Measurements from ENCODE around the gene ST3GAL3.

ST3GAL3 gene

DNA sequence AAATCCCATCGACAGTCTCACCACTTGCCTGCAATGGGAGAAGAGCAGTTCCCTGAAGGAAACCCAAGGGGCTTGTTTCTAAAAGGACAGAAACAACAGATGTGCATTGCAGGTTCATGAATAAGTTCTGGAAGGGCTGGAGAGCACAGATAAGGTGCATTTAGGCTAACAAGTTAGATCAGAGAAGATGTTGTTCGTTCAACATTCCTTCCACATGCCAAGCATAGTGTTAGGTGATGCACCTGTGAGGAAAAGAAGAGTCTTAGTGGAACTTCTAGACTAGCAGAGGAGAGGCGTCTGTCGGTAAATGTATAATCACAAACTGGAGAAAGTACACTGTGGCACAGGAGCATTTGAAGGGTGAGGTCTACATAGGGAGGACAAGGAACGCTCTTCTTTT is 98.0 kb downstream of the ST3GAL3 start:
- Mint-ChIP-seq H3K27me3 (no peaks in the 10 kb centered on the region), H3K4me3 (no peak overlapping the region), H3K4me1 (peaks cover 1% of the 10 kb centered on the region), H3K27ac (no peak overlapping the region), H3K9me3 (peaks cover 9 to 21% of the 10 kb centered on the region in 2 donors)
- ATAC-seq (no peak), DNase-seq (no peak)

DNA sequence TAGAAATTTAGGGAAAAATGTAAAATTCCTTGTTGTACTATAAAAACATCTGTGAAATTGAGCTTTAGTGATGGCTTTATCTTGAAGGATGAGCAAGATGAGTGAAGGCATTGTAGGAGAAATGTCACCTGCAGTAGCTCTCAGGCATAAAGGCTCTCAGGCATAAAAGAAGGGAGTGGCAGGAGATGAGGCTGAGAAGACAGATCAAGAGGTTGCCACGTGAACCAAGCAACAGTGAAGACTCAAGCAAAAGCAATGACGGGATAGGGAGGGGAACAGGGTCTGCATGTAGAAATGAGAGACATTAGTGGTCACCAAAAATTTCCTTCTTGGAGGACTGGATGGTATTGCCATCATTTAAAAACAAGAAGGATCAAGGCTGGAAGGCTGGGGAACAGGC is 98.8 kb downstream of the ST3GAL3 start:
- H3K27me3 Mint-ChIP-seq: no peaks in the 10 kb centered on the region
- H3K4me3 Mint-ChIP-seq: no peak overlapping the region
- H3K9me3 Mint-ChIP-seq: peaks cover 9 to 21% of the 10 kb centered on the region in 2 donors
- DNase-seq: no peak
- no peak for ATAC-seq
- no peak overlapping the region for H3K27ac Mint-ChIP-seq
- H3K4me1 Mint-ChIP-seq: no peaks in the 10 kb centered on the region

DNA sequence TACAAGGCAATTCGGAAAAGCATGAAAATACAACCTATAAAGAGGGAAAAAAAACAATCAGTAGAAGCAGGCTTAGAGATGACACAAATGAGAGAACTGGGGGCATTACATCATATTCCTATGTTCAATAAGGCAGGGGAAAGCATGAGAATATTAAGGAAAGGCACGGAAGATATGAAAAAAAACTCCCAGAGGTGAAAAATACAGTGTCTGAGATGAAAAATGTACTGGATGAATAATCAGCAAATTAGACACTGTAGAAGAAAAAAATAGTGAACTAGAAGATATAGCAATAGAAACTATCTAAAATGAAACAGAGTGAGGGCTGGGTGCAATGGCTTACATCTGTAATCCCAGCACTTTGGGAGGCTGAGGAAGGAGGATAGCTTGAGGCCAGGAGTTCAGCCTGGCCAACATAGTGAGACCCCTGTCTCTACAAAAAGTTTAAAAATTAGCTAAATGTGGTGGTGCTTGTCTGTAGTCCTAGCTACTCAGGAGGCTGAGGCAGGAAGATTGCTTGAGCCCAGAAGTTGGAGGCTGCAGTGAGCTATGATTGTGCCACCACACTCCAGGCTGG is 101.8 kb downstream of the ST3GAL3 start:
- Mint-ChIP-seq H3K4me3 (no peak overlapping the region), H3K9me3 (peaks cover 9 to 21% of the 10 kb centered on the region in 2 donors), H3K4me1 (no peaks in the 10 kb centered on the region), H3K27ac (no peak overlapping the region), H3K27me3 (no peaks in the 10 kb centered on the region)
- DNase-seq: no peak
- ATAC-seq: no peak

DNA sequence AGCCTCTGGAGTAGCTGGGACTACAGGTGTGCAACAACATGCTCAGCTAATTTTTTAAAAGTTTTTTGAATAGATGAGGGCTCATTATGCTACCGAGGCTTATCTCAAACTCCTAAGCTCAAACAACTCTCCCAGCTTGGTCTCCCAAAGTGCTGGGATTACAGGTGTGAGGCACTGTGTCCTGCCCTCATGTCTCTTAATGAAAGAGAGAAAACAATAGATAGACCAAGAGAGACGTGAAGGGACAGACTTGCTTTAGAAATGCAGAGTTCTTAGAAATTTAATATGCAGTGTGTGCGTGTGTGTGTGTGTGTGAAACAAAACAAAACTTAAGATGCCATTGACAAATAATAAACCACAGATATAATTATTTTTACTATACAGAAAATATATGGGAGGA is 105.2 kb downstream of the ST3GAL3 start:
- DNase-seq (no peak), ATAC-seq (no peak)
- Mint-ChIP-seq H3K4me1 (no peaks in the 10 kb centered on the region), H3K9me3 (peaks cover 14 to 29% of the 10 kb centered on the region in 2 donors), H3K27ac (no peak overlapping the region), H3K27me3 (no peaks in the 10 kb centered on the region), H3K4me3 (no peak overlapping the region)

DNA sequence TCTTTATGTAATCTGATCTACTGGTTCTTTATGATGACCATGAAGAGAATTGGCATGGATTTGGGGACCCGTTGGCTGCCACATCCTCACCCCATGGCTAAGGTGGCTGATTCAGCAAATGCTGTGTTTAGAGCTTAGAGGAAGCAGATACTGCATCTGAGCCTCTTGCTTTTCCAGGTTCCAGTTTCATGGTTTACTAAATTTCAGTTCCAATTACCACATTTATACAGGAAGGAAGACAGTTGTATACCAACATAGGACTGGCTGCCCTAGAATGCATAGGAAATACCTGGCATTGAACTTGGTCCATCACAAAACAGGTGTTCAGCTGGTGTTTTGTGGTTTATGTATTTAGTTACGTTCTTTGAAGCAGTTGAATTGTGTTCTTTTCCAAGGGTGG is 107.1 kb downstream of the ST3GAL3 start:
- no peak for DNase-seq
- H3K4me3 Mint-ChIP-seq: no peak overlapping the region
- no peak overlapping the region for H3K27ac Mint-ChIP-seq
- H3K9me3 Mint-ChIP-seq: peaks cover 9 to 17% of the 10 kb centered on the region in 2 donors
- no peaks in the 10 kb centered on the region for H3K27me3 Mint-ChIP-seq
- H3K4me1 Mint-ChIP-seq: no peaks in the 10 kb centered on the region
- no peak for ATAC-seq

DNA sequence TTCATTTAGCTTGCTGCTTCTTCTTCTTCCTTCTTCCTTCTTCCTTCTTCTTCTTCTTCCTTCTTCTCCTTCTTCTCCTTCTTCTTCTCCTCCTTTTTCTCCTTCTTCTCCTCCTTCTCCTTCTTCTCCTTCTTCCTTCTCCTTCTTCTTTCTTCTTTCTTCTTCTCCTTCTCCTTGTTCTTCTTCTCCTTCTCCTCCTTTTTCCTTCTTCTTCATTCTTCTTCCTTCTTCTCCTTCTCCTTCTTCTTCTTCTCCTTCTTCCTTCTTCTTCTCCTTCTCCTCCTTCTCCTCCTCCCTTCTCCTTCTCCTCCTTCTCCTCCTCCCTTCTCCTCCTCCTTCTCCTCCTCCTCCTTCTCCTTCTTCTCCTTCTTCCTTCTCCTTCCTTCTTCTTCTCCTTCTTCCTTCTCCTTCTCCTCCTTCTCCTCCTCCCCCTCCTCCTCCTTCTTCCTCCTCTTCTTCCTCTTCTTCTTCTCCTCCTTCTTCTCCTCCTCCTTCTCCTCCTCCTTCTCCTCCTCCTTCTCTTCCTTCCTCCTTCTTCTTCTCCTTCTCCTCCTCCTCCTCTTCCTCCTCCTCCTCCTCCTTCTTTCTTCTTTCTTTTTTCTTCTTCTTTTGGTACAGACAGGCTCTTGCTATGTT is 110.1 kb downstream of the ST3GAL3 start:
- Mint-ChIP-seq H3K9me3 (peaks cover 9 to 17% of the 10 kb centered on the region in 2 donors), H3K4me1 (no peaks in the 10 kb centered on the region), H3K27ac (peak overlapping the region in 1 of 2 donors; percentile 62), H3K27me3 (no peaks in the 10 kb centered on the region), H3K4me3 (no peak overlapping the region)
- ATAC-seq: no peak
- no peak for DNase-seq

DNA sequence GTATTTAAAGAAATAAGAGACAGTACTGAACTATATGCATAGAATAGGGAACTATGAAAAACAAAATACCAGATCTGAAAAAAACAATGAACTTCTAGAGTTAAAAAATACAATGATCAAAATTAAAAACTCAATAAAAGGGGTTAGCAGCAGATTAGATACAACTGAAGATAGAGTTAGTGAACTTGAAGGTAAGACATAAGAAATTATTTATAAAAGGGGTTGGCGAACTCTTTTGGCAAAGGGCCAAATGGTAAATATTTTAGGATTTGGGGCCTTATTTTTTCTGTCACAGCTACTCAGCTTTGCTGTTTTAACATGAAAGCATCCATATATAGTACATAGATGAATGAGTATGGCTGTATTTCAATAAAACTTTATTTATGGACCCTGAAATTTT is 111.4 kb downstream of the ST3GAL3 start:
- H3K27me3 Mint-ChIP-seq: no peaks in the 10 kb centered on the region
- no peak for ATAC-seq

DNA sequence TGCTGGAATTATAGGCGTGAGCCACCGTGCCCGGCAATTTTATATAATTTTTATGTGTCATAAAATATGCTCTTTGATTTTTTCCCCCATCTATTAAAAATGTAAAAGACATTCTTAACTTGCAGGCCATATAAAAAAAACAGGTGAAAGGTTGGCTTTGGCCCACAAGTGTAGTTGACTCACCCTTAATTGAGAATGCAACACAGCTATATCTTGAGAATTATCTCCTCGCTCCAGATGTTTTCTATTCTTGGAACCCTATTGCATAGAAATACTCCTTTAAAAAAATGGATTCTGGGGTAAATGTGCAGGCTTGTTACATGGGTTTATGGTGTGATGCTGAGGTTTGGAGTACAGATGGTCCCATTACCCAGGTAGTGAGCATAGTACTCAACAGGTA is 112.0 kb downstream of the ST3GAL3 start:
- ATAC-seq: no peak
- no peak for DNase-seq
- peaks cover 9 to 17% of the 10 kb centered on the region in 2 donors for H3K9me3 Mint-ChIP-seq
- no peak overlapping the region for H3K27ac Mint-ChIP-seq
- no peaks in the 10 kb centered on the region for H3K27me3 Mint-ChIP-seq
- no peaks in the 10 kb centered on the region for H3K4me1 Mint-ChIP-seq
- no peak overlapping the region for H3K4me3 Mint-ChIP-seq

More for the DNA sequence above, 111.4 kb downstream of the ST3GAL3 start:
- DNase-seq: no peak
- Mint-ChIP-seq H3K4me1 (no peaks in the 10 kb centered on the region), H3K9me3 (peaks cover 9 to 17% of the 10 kb centered on the region in 2 donors), H3K27ac (no peak overlapping the region), H3K4me3 (no peak overlapping the region)

DNA sequence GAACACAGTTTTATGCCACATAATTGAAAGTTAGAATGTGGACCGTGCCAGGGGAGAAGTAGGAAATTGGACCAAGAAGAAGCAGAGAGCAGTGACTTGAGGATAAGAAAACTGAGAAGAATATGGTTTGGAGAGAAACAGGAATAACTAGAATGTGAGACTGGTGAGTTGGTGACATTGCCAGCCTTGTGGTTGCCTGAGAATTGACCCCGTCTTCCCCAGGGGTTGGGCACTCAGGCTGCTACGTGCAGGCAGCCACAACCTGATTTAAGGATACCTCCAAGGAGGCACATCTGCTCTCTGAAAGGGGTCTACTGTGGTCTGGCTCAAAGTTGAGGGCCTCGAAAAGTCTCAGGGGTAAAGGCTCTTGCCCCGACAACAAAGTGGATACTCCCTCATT is 114.1 kb downstream of the ST3GAL3 start:
- Mint-ChIP-seq H3K4me1 (no peaks in the 10 kb centered on the region), H3K27ac (no peak overlapping the region), H3K9me3 (peaks cover 9 to 12% of the 10 kb centered on the region in 2 donors), H3K4me3 (no peak overlapping the region), H3K27me3 (no peaks in the 10 kb centered on the region)
- DNase-seq: no peak
- no peak for ATAC-seq

DNA sequence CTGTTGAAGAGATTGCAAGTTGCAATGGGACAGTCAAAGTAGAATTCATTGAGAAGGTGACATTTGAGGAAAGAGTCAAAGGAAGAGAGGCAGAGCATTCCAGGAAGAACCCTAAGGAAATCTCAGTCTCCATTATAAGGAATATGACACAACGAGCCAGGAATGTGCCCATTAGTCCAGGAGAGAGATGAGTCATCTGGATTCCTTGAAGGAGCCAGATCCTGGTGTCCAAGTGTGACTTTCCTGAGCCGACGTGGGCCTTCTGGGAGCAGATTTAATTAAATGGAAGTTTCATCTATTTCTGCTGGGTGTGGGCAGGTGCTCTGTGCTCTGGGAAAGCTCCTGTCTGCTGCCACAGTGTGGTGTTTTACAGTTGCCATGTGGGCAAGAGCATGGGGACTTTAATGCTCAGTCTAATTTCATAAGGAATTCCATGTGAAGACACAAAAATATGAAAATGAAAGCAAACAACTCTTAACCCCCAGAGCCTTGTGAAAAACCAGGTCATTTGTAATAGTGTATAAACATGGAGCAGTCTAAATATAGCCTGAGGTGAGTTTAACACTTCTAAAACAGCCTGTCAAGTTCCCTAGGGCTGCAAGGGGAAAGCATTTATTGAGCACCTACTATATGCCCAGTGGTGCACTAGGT is 114.8 kb downstream of the ST3GAL3 start:
- no peak overlapping the region for H3K27ac Mint-ChIP-seq
- no peak overlapping the region for H3K4me3 Mint-ChIP-seq
- no peaks in the 10 kb centered on the region for H3K27me3 Mint-ChIP-seq
- no peak for ATAC-seq
- no peak for DNase-seq
- no peaks in the 10 kb centered on the region for H3K4me1 Mint-ChIP-seq
- H3K9me3 Mint-ChIP-seq: peaks cover 8 to 10% of the 10 kb centered on the region in 2 donors

DNA sequence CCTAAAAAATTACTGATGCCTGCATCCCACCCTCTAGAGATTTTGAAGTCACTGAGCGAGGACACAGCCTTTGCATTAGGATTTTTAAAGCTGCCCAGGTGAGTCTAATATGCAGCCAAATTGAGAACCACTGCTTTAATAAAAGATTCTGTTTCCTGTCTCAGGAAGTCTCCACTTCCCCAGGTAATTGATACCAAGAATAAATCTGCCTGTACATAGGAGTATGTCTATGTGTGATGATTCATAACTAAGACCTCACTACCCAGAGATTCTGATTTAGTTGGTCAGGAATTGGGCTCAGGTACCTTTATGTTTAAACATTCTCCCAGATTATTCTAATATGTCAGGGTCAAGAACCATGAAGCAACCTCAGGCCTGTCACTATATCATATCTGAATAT is 117.5 kb downstream of the ST3GAL3 start:
- Mint-ChIP-seq H3K4me1 (no peaks in the 10 kb centered on the region), H3K27ac (no peak overlapping the region), H3K27me3 (no peaks in the 10 kb centered on the region), H3K9me3 (no peaks in the 10 kb centered on the region), H3K4me3 (no peak overlapping the region)
- DNase-seq: no peak
- ATAC-seq: no peak

DNA sequence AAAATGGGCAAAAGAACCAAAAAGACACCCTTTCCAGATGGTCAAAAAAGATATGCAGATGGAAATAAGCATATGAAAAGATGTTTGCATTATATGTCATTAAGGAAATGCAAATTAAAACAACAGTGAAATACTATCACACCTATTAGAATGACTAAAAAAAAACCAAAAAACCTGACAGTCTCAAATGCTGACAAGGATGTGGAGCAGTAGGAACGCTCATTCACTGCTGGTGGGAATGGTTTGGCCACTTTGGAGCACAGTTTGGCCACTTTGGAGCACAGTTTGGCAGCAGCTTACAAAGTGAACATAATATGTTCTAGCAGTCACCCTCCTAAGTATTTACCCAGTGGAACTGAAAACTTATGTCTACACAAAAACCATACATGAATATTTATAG is 121.2 kb downstream of the ST3GAL3 start:
- Mint-ChIP-seq H3K4me3 (no peak overlapping the region), H3K27ac (no peak overlapping the region), H3K27me3 (no peaks in the 10 kb centered on the region), H3K4me1 (peaks cover 35% of the 10 kb centered on the region), H3K9me3 (no peaks in the 10 kb centered on the region)
- DNase-seq (no peak), ATAC-seq (no peak)

DNA sequence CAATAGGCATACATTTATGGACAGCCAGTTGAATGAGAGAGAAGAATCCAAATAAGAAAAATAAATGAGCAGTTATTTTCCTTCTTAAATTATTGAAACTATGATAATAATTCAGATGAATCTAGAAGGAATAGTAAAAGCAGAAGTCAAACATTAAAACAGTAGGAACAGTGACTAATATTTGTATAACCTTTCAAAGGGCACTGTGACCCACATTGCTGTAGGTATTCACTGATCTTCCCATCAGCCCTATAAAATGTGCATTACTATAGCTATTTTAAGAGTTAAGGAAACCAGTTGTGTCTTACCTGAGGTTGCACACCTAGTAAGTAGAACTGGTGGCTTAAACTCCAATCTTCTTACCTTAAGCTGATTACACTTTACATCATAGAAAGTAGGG is 123.5 kb downstream of the ST3GAL3 start:
- H3K27ac Mint-ChIP-seq: peak overlapping the region in 1 of 2 donors; percentile 14
- no peaks in the 10 kb centered on the region for H3K9me3 Mint-ChIP-seq
- peak overlapping the region in 1 of 2 donors; percentile 79 for H3K4me3 Mint-ChIP-seq
- ATAC-seq (peak; percentile 31), DNase-seq (no peak)
- peaks cover 57% of the 10 kb centered on the region for H3K4me1 Mint-ChIP-seq
- no peaks in the 10 kb centered on the region for H3K27me3 Mint-ChIP-seq

DNA sequence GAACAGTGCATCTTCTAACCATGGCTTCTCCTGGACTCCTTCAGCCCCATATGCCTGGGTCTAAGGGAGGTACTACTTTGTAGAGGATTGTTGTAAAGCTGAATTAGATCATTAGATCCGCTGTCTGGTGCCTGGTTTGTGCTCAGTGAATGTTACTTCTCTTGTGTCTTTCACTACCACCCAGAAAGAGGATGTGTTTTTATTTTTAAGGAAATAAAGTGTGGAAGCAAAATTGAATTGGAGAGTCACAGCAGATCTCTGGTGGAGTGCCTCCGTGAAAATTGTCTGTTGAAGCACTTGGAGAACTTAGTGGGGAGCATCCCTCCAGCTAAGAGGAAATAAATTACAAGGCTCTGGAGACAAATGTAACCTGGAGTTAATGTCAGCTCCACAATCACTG is 124.5 kb downstream of the ST3GAL3 start:
- peak overlapping the region; percentile 93 to 96 for H3K27ac Mint-ChIP-seq
- no peaks in the 10 kb centered on the region for H3K9me3 Mint-ChIP-seq
- H3K27me3 Mint-ChIP-seq: no peaks in the 10 kb centered on the region
- ATAC-seq: no peak
- peak overlapping the region; percentile 51 to 79 for H3K4me3 Mint-ChIP-seq
- H3K4me1 Mint-ChIP-seq: peaks cover 68% of the 10 kb centered on the region
- no peak for DNase-seq

DNA sequence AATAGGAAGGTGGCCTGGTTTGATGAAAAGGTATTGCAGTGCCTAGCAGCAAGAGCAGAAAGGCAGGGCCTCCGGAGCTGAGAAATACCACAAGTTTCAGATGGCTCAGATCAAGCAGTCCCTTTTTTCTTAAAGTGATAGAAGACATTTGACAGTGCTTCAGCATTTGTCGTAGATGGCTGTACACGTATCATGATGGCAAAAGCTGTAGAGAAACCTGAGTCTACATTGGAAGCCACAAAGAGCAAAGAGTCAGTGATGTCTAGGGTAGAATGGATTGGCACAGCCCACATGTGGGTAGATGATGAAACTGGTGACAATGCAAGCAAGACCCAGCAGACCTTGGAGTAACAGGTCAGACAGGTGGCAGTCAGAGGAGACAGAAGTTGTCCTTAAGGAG is 124.9 kb downstream of the ST3GAL3 start:
- ATAC-seq: peak; percentile 85
- DNase-seq: peak; percentile 30 to 60
- no peaks in the 10 kb centered on the region for H3K27me3 Mint-ChIP-seq
- H3K4me1 Mint-ChIP-seq: peaks cover 72% of the 10 kb centered on the region
- H3K9me3 Mint-ChIP-seq: no peaks in the 10 kb centered on the region
- peak overlapping the region; percentile 51 to 79 for H3K4me3 Mint-ChIP-seq
- H3K27ac Mint-ChIP-seq: peak overlapping the region; percentile 93 to 96

DNA sequence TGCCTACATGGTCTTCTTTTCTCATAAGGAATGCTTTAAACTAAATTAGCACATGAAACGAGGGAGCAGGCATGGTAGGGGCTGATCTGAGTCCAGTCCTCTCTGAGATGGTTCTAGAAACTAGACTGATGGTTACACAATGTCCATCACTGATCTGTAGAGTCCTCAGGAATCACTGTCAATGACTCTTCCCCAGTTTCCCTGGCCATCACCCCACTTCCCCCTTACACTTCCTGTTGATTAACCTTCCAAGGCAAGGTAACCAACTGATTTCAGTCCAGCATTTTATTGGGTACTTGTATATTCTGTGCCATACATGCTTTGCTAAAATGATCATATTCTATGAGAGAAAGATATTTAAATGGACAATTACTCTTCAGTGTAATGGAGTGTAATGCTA is 125.7 kb downstream of the ST3GAL3 start:
- H3K9me3 Mint-ChIP-seq: no peaks in the 10 kb centered on the region
- no peak for ATAC-seq
- no peaks in the 10 kb centered on the region for H3K27me3 Mint-ChIP-seq
- no peak for DNase-seq
- H3K4me1 Mint-ChIP-seq: peaks cover 73% of the 10 kb centered on the region
- peak overlapping the region; percentile 93 to 96 for H3K27ac Mint-ChIP-seq
- peak overlapping the region in 1 of 2 donors; percentile 5 for H3K4me3 Mint-ChIP-seq

Data from stimulated activated naive CD8-positive, alpha-beta T cell treated with anti-CD3 and anti-CD28 coated beads, Interleukin-15, amount 100 ng/mL, for 72 hours (primary cell).